Psoas muscle (tissue), 8 donors: Measurements from ENCODE around the gene PDZD8. TPM values are rescaled to one million over a fixed set of nuclear protein-coding genes. Genes with fewer than 3 reads are reported as not detected.
"Not testable (repeated sequence)": the region's sequence is repeated elsewhere in the genome, so short reads cannot be mapped to it uniquely, and the experiment has no call there.

ENCODE experiments used
- ATAC-seq, 4 donors: fragments of 200-7000 bp; cut with Tn5 transposase; one replicate each; pipeline ENCODE4 v1.9.1; 2020; ENCODE audit warnings: moderate library complexity in 3 of 4, mild to moderate bottlenecking in 2 of 4
- DNase-seq, 2 donors: peaks; one replicate each; pipeline ENCODE4 v3.0.0-alpha.2; 2020
- H3K27ac ChIP-seq: fragments of 200-600 bp; one replicate; pipeline ENCODE4 v1.8.0; 2022
- H3K27me3 ChIP-seq, 3 donors: fragments of 200-600 bp in 1 of 3; one replicate each; pipeline versions ENCODE4 v1.6.1 to v1.8.0; 2013 to 2022; ENCODE audit warnings: low read length in 2 of 3, mild to moderate bottlenecking in 2 of 3, moderate library complexity in 1 of 3; ENCODE audit not compliant: insufficient read depth in 3 of 3
- H3K36me3 ChIP-seq, 2 donors: fragments of 200-600 bp in 1 of 2; one replicate each; pipeline versions ENCODE4 v1.6.1 to v1.8.0; 2013 to 2022; ENCODE audit warnings: low read depth in 1 of 2, mild to moderate bottlenecking in 1 of 2, moderate library complexity in 1 of 2; ENCODE audit not compliant: insufficient read depth in 1 of 2
- H3K4me1 ChIP-seq: fragments of 200-600 bp; one replicate; pipeline ENCODE4 v1.8.0; 2022
- H3K4me3 ChIP-seq: fragments of 200-600 bp; one replicate; pipeline ENCODE4 v1.8.0; 2022; ENCODE audit warnings: mild to moderate bottlenecking
- H3K9me3 ChIP-seq: fragments of 200-600 bp; one replicate; pipeline ENCODE4 v1.8.0; 2022
- WGBS, 3 donors: extraction: QIAGEN DNeasy Blood & Tissue Kit; methylation state at CpG; one replicate each; pipeline versions ENCODE4 v1.1.6 to v1.1.7; 2013; 5-methylcytosine and 5-hydroxymethylcytosine counted together
- intact Hi-C, 2 donors: fragments of 100-400 bp; cut with DNase I; formaldehyde crosslinking; loops; one replicate each; pipeline versions ENCODE4 v1.11.0 to v1.14.2; 2022
- polyA plus RNA-seq, 3 donors: library from polyadenylated mRNA; stranded (reverse); fragments of 200-250 nt; gene quantifications; one replicate each; pipeline ENCODE4 v1.2.3, GENCODE V29; 2013
- total RNA-seq, 4 donors: library from RNA; stranded (reverse); fragmentation: NEBNext Ultra II Directional in 2 of 4; extraction: Animal tissue kit (Norgen Biotek cat#: 25700) in 2 of 4; gene quantifications; one replicate each; pipeline versions ENCODE4 v1.2.1 to v1.2.4, GENCODE V29; 2021 to 2023
- TF ChIP-seq, protein P1 (sequence below): fragments of 200-600 bp; IDR thresholded peaks from one replicate; pipeline ENCODE4 v1.8.0; 2022; ENCODE audit warnings: antibody characterized with exemption
- donor health status: healthy with polysubstance abuse.
- donor health status: DM: no; HTN: no; CAD: no; lungs with moderate emphysema.
- donor health status: Bipolar disorder and iron deficiency.
- donor health status: healthy.
- donor health status: DM: yes; HTN: yes; CAD: no.
- donor health status: DM: no; HTN: no; CAD: no.
- donor health status: DM: no; HTN: no; CAD: no.
- donor health status: DM: yes; HTN: yes; CAD: no.

Gene PDZD8
- total and polyA plus RNA-seq, 7 donors = 3.3 to 20.3 (median 19.1) TPM

DNA sequence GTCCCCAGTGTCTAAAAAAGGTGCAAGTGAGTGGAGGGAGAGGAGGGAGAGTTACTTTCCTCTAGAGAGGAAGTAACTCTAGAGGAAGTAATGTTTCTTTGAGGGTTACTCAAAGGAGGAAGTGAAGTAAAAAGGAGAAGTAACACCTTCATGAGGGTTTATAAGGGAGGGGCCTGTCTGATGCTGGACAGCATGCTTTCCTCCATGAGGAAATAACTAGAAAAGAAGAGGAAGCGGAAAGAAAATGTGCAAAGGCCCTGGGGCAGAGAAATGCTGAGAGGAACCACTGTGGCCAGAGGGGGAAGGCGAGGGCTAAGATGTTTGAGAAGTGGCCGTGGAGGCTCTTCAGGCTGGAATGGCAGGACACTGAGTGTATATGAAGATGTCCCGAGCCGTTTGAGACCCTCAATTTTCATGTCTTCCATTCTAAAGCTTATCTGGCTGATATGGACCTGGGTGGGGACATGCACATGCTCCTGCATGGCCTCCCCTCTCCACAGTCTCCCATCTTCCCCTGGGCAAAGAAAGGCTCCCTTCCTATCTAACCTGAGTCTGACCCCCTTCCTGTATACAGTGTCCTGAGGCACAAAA is 137.7 kb downstream of the PDZD8 start:
- Histone ChIP-seq H3K9me3 (no peaks in the 10 kb centered on the region), H3K27ac (no peak overlapping the region), H3K4me1 (no peaks in the 10 kb centered on the region), H3K36me3 (no peaks in the 10 kb centered on the region), H3K4me3 (no peak overlapping the region), H3K27me3 (peaks cover 11 to 32% (median 13%) of the 10 kb centered on the region in 3 donors)
- no peak for ATAC-seq
- 81 to 91% (median 86%) methylated on average over 5 of the region's 5 CpGs for WGBS, 3 donors
- DNase-seq = no peak
- TF ChIP-seq, protein P1, sequence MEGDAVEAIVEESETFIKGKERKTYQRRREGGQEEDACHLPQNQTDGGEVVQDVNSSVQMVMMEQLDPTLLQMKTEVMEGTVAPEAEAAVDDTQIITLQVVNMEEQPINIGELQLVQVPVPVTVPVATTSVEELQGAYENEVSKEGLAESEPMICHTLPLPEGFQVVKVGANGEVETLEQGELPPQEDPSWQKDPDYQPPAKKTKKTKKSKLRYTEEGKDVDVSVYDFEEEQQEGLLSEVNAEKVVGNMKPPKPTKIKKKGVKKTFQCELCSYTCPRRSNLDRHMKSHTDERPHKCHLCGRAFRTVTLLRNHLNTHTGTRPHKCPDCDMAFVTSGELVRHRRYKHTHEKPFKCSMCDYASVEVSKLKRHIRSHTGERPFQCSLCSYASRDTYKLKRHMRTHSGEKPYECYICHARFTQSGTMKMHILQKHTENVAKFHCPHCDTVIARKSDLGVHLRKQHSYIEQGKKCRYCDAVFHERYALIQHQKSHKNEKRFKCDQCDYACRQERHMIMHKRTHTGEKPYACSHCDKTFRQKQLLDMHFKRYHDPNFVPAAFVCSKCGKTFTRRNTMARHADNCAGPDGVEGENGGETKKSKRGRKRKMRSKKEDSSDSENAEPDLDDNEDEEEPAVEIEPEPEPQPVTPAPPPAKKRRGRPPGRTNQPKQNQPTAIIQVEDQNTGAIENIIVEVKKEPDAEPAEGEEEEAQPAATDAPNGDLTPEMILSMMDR = no peak
- intact Hi-C loops = no loop called here

DNA sequence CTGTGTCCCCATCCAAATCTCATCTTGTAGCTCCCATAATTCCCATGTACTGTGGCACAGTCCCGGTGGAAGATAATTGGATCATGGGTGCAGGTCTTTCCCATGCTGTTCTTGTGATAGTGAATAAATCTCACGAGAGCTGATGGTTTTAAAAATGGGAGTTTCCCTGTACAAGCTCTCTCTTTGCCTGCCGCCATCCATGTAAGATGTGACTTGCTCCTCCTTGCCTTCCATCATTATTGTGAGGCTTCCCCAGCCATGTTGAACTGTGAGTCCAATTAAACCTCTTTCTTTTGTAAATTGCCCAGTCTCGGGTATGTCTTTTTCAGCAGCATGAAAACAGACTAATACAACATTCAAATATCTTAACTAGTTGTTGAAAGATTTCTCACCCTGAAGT is 145.1 kb downstream of the PDZD8 start:
- WGBS, 3 donors = 82 to 88% (median 88%) methylated on average over 4 of the region's 4 CpGs
- H3K27me3 ChIP-seq, H3K9me3 ChIP-seq, intact Hi-C loops, DNase-seq, ATAC-seq, H3K27ac ChIP-seq, H3K36me3 ChIP-seq, H3K4me1 ChIP-seq, H3K4me3 ChIP-seq: not testable (repeated sequence)

DNA sequence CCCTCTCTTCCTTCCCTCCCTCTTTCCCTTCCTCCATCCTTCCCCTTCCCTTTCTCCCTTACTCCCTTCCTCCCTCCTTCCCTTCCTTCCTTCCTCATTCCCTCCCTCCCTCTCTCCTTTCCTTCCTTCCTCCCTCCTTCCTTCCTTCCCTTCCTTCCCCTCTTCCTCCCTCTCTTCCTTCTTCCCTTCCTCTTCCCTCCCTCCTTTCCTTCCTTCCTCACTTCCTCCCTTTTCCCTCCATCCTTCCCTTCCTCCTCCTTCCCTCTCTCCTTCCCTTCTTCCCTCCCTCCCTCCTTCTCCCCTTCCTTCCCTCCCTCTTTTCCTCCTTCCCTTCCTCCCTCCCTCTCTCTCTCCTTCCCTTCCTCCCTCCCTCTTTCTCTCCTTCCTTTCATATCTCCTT is 147.0 kb downstream of the PDZD8 start:
- Histone ChIP-seq H3K4me1 (no peaks in the 10 kb centered on the region), H3K4me3 (no peak overlapping the region), H3K36me3 (no peaks in the 10 kb centered on the region), H3K9me3 (no peaks in the 10 kb centered on the region), H3K27me3 (peaks cover 0 to 8% (median 6%) of the 10 kb centered on the region in 3 donors), H3K27ac (no peak overlapping the region)
- TF ChIP-seq, protein P1 = no peak
- ATAC-seq (no peak), DNase-seq (no peak)
- intact Hi-C loops = no loop called here

Other genes starting within 250 kb of the PDZD8 start
- gene VAX1, start 237.2 kb downstream of the PDZD8 start, total RNA-seq = not detected
- gene VAX1, start 237.2 kb downstream of the PDZD8 start, polyA plus RNA-seq = not detected
- gene KCNK18, start 178.0 kb downstream of the PDZD8 start, total RNA-seq = not detected
- not detected for gene KCNK18, start 178.0 kb downstream of the PDZD8 start, polyA plus RNA-seq
- gene SLC18A2, start 134.3 kb downstream of the PDZD8 start, total RNA-seq = under 1 TPM; 0.06 to 0.27 (median 0.19) TPM
- gene SLC18A2, start 134.3 kb downstream of the PDZD8 start, polyA plus RNA-seq = under 1 TPM; 0.01 to 0.10 (median 0.05) TPM
- 1 to 10 TPM in 2 of 4 donors, under 1 TPM in 2; 0.69 to 3.3 (median 1.2) TPM for gene EMX2, start 167.3 kb upstream of the PDZD8 start, total RNA-seq
- 1 to 10 TPM; 1.1 to 3.4 (median 1.2) TPM for gene EMX2, start 167.3 kb upstream of the PDZD8 start, polyA plus RNA-seq